HG02798 (cell line): ENCODE results near the gene LY86.

Experiments
- ATAC-seq: cut with Tn5 transposase; IDR thresholded peaks from one replicate; pipeline ENCODE4 v1.9.1; 2021; ENCODE audit warnings: mild to moderate bottlenecking; ENCODE audit not compliant: unreplicated experiment, poor library complexity

LY86 gene

DNA sequence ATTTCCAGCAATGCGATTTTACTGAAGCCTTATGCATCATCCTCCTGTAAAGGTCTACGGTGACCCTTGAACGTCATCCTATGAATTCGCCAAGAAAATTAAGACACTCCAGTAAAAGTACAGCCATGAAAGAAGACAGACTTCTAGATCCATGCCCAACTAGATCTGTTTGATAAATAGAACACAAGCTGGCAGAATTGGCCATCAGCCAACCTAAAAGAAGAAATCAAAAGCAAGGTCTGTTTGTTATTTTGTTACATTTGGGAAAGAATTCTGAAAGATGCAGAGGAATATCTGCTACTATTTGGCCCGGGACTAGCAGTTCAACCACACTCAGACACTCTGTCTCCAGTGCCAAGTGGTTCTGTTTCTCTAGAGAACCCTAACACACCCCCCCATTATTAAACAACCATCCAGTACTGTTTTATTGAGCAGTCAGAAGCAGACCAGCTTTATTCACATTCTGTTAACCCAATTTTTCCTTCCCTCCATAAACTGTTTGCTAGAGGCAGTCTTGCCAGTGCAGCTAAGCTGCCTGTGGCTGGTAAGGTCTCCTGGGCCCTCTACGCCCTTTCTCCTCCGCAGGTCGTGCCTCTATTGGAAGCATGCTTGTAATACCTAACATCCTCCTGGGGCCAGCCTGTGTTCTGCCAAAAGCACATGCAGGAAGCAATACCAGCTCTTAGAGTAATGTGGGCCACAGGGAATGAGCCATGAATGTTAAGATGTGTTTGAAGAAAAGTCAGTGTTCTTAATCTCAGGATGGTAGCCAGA lies 30.7 kb downstream of the LY86 start:
- ATAC-seq: no peak

DNA sequence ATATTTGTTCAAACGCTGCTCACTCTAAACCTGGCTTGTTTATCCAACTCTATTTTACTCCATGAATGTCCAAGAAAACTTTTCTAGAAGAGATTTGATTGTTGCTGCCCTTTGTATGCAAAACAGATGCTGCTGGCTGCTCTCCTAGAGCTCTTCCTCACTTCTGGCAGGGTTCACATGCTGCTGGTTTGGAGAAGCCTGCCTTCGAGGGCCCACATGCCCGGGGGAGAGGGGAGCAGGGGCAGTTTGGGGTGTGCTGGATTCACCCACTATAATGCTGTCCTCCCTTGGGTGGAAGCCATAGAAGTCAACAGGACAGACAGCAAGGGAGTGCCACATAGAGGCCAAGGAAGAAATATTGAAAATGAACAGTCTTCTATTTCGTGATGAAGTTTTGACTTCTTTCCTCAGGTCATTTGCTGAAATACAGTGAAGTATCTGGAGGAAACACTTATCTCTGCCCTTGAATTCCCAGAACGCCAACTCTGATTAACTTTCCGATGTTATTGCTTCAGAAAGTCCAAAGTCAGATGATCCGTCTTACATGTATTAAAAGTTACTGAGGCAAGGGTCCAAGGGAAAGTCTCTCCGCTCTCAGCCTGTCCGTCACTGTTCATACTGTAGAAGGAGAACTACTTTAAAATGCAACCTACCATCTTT lies 32.4 kb downstream of the LY86 start:
- no peak for ATAC-seq

DNA sequence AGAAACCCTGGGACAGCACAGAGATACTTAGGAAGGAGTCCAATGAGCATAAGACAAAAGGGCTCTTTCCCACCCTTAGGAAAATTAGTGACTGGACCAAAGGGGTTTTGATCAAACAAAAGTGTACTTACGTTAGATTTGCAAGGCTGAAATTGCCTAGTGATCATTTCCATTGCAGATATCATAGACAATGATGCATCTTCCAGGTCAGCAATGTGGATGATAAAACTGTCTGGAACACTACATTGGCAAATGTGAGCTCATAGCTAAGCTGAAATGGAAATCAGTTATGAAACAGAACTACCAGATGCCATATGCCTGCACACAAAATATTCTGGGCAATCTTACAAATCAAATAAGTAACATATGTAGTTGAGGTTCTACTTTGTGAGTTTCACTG lies 34.0 kb downstream of the LY86 start:
- no peak for ATAC-seq

DNA sequence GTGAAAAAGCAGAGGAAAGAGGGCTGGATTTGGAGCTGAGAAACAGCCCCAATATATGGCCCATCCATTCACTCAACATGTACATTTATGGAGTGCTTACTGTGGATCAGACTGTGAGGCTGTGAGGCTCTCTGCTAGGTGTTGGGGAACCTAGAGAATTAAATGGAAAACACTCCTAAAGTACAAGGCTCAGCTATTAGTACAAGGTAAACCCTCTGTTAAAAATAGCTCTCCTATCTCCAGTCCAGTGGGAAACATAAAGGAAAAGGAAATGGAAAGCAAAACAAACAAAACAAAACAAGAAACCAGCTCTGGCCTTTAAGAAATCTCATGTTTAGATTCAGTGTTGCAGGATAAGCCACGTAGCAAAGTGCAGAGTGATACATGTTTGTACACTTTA lies 35.0 kb downstream of the LY86 start:
- no peak for ATAC-seq

DNA sequence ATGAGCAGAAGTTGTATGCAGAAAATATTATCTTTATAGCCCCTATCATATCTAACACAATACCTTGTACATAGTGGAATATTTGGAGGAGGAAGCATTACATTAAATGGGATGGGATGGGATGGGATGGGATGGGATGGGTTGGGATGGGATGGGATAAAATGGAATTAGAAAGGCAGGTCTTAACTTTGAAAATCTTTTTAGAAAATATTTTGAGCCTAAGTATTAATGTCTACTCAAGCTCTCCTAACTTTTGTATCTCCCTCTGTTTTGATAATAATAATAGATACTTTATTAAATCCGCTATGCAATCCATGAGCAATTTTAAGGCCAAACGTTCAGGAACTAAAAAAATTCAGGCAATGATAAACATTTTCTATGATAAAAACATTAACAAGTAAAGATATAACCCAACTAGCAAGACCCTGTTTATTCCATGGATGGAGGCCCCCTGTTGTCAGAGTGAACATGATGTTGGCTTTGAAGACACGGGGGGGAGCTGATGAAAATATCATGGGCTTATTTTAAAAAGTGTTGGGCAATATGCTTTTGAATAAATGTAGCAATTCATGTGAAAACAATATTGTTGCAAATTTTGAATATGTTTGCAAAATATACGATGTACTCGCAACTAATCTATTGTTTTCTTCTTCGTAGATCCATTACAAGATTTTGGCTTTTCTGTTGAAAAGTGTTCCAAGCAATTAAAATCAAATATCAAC lies 35.9 kb downstream of the LY86 start:
- ATAC-seq: no peak

DNA sequence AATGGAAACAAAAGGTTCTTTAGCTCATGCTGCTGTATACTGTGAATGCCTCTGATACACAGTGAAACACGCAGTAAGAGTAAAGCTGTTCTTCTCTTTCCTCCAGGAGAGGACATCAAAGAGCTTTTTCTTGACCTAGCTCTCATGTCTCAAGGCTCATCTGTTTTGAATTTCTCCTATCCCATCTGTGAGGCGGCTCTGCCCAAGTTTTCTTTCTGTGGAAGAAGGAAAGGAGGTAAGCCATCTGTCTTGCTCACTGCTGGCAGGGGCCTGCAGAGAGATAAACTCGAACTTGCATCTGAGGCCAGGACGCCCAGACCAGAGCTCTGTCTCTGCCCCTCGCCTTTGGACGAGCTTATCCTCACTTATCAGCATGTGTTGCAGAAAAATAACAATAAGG lies 37.7 kb downstream of the LY86 start:
- ATAC-seq: no peak

DNA sequence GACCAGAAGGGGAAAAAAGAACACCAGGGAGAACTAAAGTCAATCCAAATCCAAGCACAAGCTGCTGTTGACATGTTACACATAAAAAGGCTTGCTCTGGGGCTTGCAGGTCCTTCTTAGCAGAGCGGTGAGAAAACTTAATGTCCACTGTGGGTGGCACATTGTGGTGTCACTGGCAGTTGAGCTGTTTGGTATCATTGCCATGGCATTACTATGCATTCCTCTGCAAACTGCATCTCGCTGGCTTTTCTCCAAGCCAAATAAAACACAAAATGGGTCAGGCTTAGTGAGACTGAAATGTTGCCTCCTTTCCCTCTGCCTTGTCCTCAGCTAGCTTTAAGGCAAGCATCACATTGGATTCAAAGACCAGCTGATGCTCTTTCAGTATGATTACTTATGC lies 40.9 kb downstream of the LY86 start:
- no peak for ATAC-seq

DNA sequence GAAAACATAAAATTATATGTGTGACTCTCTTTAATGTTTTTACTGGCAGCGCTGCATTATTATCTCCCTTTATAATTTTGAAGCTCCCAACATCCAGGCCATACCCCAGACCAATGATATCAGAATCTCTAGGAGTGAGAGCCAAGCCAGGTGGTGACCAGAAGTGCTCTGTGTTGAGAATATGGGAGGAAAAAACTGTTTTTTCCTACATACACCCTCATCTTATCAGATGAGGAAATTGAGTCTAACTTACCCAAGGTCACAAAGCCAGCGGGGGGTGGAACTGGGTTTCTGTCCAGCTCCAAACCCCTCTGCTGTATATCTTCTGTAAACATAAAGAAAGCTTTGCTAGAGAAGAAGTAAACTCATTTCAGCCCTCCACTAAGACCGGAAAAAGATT lies 42.5 kb downstream of the LY86 start:
- no peak for ATAC-seq

DNA sequence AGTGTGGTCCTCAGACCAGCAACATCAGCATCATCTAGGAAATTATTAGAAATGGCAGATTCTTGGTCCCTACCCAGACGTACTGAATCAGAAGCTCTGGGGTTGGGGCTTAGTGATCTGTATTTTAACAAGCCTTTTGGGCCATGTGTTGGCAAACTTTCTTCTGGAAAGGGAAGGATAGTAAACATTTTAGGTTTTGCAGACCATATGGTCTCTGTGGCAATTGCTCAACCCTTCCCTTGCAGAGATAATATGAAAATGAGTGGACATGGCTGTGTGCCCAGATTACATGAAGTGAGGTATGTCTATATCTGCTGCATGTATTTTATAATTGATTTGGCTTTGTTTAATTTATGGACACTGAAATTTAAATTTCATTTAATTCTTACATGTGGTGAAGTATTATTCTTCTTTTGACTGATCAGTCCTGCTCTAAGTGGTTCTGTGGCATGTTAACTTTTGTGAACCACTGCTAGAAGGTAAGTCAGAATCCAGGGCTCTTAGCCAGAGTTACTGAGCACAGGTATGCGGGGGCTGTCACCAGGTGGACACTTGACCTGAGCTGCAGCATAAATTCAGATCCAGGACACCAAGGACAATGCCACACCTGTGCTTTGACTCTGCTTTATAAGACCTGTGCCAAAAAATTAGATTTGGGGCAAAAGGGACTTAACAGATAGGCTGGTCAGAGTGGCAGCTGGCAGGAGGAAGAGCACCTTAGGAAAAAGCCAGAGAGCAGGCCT lies 43.2 kb downstream of the LY86 start:
- no peak for ATAC-seq

DNA sequence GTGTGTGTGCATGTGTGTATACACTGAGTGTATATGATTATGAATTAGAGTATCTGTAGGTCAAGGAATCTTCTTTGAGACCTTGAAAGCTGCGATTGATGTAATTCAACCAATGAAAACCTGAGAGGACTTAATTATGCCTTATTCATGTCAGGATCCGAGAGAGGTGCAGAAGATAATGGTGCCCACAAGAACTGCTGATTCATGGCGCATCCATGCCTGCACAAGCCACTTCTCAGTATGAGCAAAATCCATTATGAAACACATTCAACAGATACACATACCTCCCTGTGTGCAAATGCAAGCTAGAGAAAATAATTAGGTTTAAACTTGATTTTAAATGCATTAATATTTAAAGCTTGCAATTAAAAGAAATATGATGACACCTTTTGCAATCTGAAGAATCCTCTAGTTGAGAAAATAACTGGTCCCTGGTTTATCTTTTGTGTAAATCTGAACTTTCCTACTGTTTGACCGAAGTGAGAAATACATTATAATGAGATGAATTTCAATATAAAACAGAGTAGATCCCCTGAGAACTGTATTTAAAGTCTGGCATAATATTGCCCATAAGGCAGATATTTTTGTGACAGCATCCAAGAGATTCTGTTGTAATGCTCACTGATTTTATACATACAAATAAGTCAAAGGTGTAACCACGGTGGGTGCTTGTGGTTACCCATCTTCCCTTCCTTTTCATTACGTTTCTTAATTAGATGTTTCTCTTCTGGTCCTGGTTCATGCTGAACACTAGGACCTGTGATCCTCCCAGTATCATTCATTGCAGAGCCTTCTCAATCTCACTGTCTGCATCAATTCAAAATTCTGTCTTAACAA lies 45.6 kb downstream of the LY86 start:
- no peak for ATAC-seq

DNA sequence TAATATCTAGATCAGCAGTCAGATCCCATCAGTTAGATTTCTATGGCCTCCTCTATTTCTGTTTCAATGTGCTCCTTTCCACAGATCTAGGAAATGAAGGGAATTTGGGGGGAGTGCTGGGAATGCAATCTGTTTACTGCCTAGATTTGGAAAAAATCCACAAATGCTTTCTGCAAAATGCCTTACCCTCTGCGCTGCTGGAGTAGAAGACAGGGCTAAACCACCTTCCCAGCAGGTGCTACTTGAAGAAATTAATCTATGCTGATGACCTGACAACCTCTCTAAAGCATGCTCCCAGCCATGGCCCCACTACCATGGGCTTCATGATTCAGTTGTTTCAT lies 46.2 kb downstream of the LY86 start:
- ATAC-seq: no peak

DNA sequence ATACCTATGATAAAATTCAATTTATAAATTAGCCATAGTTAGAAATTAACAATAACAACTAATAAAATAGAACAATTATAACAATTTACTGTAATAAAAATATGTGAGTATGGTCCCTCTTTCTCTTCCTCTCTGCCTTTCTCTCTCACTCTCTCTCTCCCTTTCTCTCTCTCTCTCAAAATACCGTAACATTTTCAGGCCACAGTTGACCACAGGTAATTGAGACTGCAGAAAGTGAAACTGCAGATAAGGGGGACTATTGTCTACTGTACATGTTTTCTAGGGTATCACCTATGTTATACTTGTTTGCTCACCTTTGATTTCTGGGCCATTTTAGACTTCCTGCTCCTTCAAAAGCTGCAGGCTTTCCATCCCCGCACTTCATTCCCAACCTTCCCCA lies 46.8 kb downstream of the LY86 start:
- peak; percentile 65 for ATAC-seq

DNA sequence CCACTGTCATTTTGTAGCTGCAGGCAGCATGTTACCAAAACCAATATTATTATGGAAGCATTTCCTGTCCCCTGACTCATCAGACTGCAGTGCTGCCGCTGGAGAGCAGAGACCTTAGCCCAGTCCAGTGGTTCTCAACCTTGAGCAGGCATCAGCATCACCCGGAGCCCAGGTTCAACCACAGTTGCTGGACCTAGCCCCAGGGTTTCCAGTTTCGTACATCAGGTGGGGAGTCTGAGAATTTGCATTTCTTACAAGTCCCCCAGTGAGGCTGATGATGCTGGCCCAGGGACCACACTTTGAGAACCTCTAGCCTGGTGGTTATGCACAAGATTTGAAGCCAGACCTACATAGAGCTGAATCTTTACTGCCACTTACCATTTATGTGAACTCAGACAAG lies 47.3 kb downstream of the LY86 start:
- peak; percentile 73 for ATAC-seq

DNA sequence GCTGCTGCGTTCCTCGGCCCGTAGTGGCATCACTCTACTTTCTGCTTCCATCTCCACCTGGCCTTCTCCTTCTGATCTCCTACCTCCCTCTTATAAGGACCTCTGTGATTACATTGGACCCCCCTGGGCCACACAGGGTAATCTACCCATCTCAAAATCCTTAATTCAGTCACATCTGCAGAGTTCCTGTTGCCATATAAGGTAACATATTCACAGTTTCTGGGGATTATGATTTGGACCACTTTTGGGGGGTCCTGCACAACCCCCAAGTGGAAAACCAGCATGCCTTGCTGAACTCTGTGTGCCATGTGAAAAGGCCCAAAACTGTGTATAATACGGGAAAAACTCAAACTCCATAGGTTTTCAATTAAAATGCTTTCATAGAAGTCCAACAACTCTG lies 51.1 kb downstream of the LY86 start:
- ATAC-seq: no peak

DNA sequence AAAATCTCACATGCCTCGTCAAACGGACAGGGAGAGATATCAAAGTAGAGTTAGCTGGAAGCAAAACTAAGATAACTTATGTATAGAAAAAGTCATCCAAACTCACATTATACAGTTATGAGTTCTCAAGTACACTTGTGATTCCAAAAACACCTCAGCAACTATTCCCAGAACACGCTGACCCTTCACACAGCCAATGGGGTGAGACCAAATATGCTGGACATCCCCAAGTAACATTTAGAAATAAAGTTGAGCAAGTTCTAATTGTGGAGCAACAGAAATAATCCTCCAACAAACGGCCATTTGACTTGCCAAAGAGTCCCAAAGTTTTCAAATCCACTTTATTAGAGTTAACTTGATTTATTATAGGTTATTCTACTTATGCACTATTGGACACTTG lies 52.4 kb downstream of the LY86 start:
- ATAC-seq: no peak

DNA sequence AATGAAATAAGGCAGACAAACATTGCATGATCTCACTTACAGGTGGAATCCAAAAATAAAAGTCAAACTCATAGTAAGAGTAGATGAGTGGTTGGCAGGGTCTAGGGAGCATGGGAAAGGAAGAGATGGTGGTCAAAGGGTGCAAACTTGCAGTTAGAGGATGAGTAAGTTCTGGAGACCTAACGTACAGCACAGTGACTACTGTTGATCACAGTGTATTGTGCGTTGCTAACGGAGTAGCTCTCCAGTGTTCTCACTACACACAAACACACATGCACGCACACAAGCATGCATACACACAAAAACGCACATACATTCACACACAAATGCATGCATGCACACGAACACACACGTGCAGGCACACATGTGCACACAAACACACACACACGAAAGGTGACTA lies 54.9 kb downstream of the LY86 start:
- ATAC-seq: peak; percentile 77

DNA sequence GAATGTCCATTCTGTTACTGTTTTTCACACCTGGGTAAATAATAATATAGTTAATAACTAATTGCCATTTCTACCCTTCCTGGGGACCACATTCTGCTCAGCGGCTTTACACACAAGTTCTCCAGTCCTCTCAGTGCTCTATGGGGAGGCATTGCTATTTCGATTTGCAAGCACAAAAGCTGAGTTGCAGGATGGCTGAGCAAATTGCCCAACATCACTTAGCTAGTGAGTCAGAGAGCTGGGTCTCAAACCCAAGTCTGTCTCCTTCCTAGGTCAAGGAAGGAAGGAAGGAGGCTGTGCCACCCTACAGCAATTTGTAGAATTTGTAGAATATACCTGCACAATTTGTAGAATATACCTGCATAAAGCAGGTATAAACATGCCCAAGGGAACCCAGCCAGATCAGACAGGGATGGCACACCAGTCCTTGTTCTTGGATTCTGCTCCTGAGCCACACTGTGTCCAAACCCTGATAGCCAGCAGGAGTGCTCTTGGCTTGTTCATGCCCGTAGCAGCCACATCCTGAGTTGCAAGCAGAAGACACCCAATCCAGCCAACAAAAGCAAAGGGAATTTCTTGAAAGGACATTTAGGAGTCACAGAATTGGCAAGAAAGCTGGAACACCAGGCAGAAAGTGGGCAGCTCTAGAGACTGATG lies 56.9 kb downstream of the LY86 start:
- ATAC-seq: no peak

DNA sequence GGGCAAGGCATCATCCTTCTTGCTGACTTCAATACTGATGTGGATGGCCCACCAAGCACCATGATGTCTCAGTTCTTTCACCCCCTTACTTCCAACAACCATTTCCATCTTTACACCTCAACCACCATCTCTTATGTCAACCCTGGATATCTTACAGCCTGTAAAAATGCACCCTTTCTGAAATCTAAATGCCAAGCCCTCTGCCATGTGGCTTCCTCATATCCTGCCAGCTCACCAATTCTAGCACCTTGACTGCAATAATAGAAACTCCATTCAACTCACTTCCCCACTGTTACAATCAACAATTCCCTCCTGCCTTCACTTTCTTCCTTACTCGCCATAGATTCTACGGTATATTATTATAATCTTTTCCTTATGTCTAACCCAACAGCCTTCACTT lies 57.9 kb downstream of the LY86 start:
- ATAC-seq: no peak

DNA sequence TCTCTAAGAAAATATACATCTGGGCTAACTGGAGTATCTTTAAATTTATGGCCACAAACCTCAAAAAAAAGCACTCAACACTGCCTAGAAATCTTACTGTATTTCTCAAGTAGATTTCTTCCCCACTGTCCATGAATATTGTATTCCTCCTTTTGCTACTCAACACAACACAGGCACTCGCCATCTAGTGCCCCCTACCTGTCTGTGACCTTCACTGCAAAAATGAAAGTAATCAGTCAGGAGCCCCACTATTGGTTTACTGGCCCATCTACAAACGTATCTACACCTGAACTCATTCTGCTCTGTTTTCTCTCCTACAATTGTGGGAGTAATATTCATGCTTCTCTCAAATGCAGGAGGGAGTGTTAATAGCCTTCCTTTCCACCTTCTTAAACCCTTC lies 58.3 kb downstream of the LY86 start:
- ATAC-seq: no peak
